Activated CD8-positive, alpha-beta T cell treated with anti-CD3 and anti-CD28 coated beads for 36 hours (primary cell): ENCODE data around the gene PCDH10. TPM values are rescaled to one million over a fixed set of nuclear protein-coding genes. Genes with fewer than 3 reads are reported as not detected.
A peak's percentile ranks its signal among the peaks of the same experiment; 100 is the strongest.

Experiments
- ATAC-seq: fragments of 200-7000 bp; cut with Tn5 transposase; one replicate; pipeline ENCODE4 v1.10.0; 2021; ENCODE audit warnings: mild to moderate bottlenecking, moderate library complexity
- CTCF ChIA-PET: fragments of 350-600 bp; sonication (Branson Sonifier 250); formaldehyde crosslinking; loops from one replicate; lab custom pipeline; 2021; ENCODE audit warnings: antibody characterized with exemption; lab: Charles Lee
- POLR2A ChIA-PET: fragments of 350-600 bp; sonication (Branson Sonifier 250); formaldehyde crosslinking; loops from one replicate; lab custom pipeline; 2021; ENCODE audit warnings: antibody characterized with exemption; lab: Charles Lee
- DNase-seq: peaks from one replicate; pipeline ENCODE4 v3.0.0-alpha.2; 2020
- H3K27ac Mint-ChIP-seq: one replicate; pipeline ENCODE4 v1.8.0; 2021; ENCODE audit warnings: mild to moderate bottlenecking, mixed read lengths
- H3K27me3 Mint-ChIP-seq: one replicate; pipeline ENCODE4 v1.8.0; 2021; ENCODE audit warnings: mixed read lengths
- H3K36me3 Mint-ChIP-seq: one replicate; pipeline ENCODE4 v1.8.0; 2021; ENCODE audit warnings: low read depth, mixed read lengths
- H3K4me1 Mint-ChIP-seq: one replicate; pipeline ENCODE4 v1.8.0; 2021; ENCODE audit warnings: low read depth, mixed read lengths
- H3K4me3 Mint-ChIP-seq: one replicate; pipeline ENCODE4 v1.8.0; 2021; ENCODE audit warnings: mild to moderate bottlenecking, moderate library complexity, mixed read lengths
- H3K9me3 Mint-ChIP-seq: one replicate; pipeline ENCODE4 v1.8.0; 2021; ENCODE audit warnings: mixed read lengths
- CTCF ChIP-seq: fragments of 200-600 bp; IDR thresholded peaks from one replicate; pipeline ENCODE4 v1.8.0; 2022; ENCODE audit warnings: antibody characterized with exemption, mild to moderate bottlenecking
- intact Hi-C: fragments of 100-400 bp; cut with micrococcal nuclease; formaldehyde crosslinking; loops from one replicate; pipeline ENCODE4 v1.10.0; 2022
- total RNA-seq, 2 experiments: library from RNA; stranded (reverse); gene quantifications; one replicate each; pipeline ENCODE4 v1.2.3, GENCODE V29; 2021

Gene PCDH10
- not detected for total RNA-seq

GRCh38 chr4:133148690-133149363, at the start of gene PCDH10:
Gene PCDH10, plus strand, starts transcription at chr4:133149294. Its CDS starts 847 bp downstream, at chr4:133150141.
- H3K9me3 Mint-ChIP-seq: peaks cover 4% of the 10 kb centered on the region
- DNase-seq: peak; percentile 56
- H3K27ac Mint-ChIP-seq: no peak within 1 kb of the TSS
- peak; percentile 78 for ATAC-seq
- POLR2A ChIA-PET: no interaction called here
- H3K4me3 Mint-ChIP-seq: peak within 1 kb of the TSS; percentile 18
- H3K27me3 Mint-ChIP-seq: peaks cover 74% of the 10 kb centered on the region
- CTCF ChIA-PET: no interaction called here
- no peak for TF ChIP-seq CTCF
- H3K36me3 Mint-ChIP-seq: peaks cover 2% of the 10 kb centered on the region
- intact Hi-C loops: no loop called here
- peaks cover 22% of the 10 kb centered on the region for H3K4me1 Mint-ChIP-seq

GRCh38 chr4:133102043-133102442, 47.1 kb upstream of the PCDH10 start:
- CTCF ChIA-PET: no interaction called here
- H3K27ac Mint-ChIP-seq: no peak overlapping the region
- no peak for ATAC-seq

GRCh38 chr4:133102612-133103409, 46.3 kb upstream of the PCDH10 start:
- no peak overlapping the region for H3K4me3 Mint-ChIP-seq
- H3K9me3 Mint-ChIP-seq: peaks cover 2% of the 10 kb centered on the region
- no peaks in the 10 kb centered on the region for H3K36me3 Mint-ChIP-seq
- intact Hi-C loops: no loop called here
- H3K4me1 Mint-ChIP-seq: no peaks in the 10 kb centered on the region
- TF ChIP-seq CTCF: no peak
- no peak for ATAC-seq
- CTCF ChIA-PET: no interaction called here
- POLR2A ChIA-PET: no interaction called here
- H3K27me3 Mint-ChIP-seq: no peaks in the 10 kb centered on the region
- no peak overlapping the region for H3K27ac Mint-ChIP-seq
- no peak for DNase-seq

More at GRCh38 chr4:133102043-133102442, 47.1 kb upstream of the PCDH10 start:
- intact Hi-C loops: no loop called here
- Mint-ChIP-seq H3K36me3 (no peaks in the 10 kb centered on the region), H3K27me3 (no peaks in the 10 kb centered on the region), H3K9me3 (peaks cover 2% of the 10 kb centered on the region), H3K4me3 (no peak overlapping the region), H3K4me1 (no peaks in the 10 kb centered on the region)
- no peak for DNase-seq
- POLR2A ChIA-PET: no interaction called here
- TF ChIP-seq CTCF: no peak

GRCh38 chr4:133112641-133113040, 36.5 kb upstream of the PCDH10 start:
- ChIA-PET POLR2A (no interaction called here), CTCF (no interaction called here)
- Mint-ChIP-seq H3K9me3 (no peaks in the 10 kb centered on the region), H3K36me3 (no peaks in the 10 kb centered on the region), H3K27me3 (no peaks in the 10 kb centered on the region), H3K4me1 (no peaks in the 10 kb centered on the region), H3K27ac (no peak overlapping the region), H3K4me3 (no peak overlapping the region)
- ATAC-seq (no peak), DNase-seq (no peak)
- no peak for TF ChIP-seq CTCF
- intact Hi-C loops: no loop called here

- Mint-ChIP-seq H3K27ac (no peak overlapping the region), H3K9me3 (peaks cover 2% of the 10 kb centered on the region), H3K4me1 (no peaks in the 10 kb centered on the region), H3K4me3 (no peak overlapping the region), H3K36me3 (no peaks in the 10 kb centered on the region), H3K27me3 (no peaks in the 10 kb centered on the region)
- no peak for ATAC-seq
- TF ChIP-seq CTCF: no peak
- DNase-seq: no peak
- CTCF ChIA-PET: no interaction called here
- intact Hi-C loops: no loop called here
- POLR2A ChIA-PET: no interaction called here
Observed at GRCh38 chr4:133124746-133125145, 24.3 kb upstream of the PCDH10 start.
